ENCODE results near the gene VWA2. TPM values are rescaled to one million over a fixed set of nuclear protein-coding genes. Genes with fewer than 3 reads are reported as not detected.

VWA2 gene
- total RNA-seq, 1 experiment from 2014 or later, result not detected

DNA sequence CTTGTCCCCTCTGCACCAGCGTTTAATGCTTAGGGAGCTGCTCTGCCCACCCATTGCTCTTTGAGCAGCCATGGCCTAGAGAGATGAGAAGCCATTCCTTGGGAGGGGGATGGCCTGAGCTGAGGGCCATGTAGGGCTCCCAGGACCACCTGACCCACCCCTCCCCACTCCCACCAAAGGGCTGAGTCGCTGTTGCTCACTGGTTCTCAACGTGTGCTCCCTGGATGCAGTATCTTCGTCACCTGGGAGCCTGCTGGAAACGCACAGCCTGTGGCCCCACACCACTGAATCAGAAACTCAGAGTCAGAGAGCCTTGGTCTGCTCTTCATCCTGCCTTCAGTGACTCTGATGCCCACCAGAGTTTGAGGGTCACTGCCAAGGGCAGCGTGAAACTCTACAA, 37.0 kb downstream of the VWA2 start:
- intact Hi-C loops (cut with micrococcal nuclease), result no loop called here
- no peak for DNase-seq (ENCODE audit: unreplicated experiment)
- Mint-ChIP-seq H3K9me3 (ENCODE audit: unreplicated experiment) (no peaks in the 10 kb centered on the region), H3K36me3 (ENCODE audit: insufficient read depth, unreplicated experiment) (no peaks in the 10 kb centered on the region), H3K4me3 (ENCODE audit: unreplicated experiment) (no peak overlapping the region), H3K27me3 (ENCODE audit: insufficient read depth, unreplicated experiment) (no peaks in the 10 kb centered on the region), H3K27ac (ENCODE audit: low read depth, unreplicated experiment) (no peak overlapping the region), H3K4me1 (ENCODE audit: insufficient read depth, unreplicated experiment) (peaks cover 15% of the 10 kb centered on the region)
- no TSS peak for BruUV-seq (replicated peaks)
- CTCF ChIA-PET, result no interaction called here
- TF ChIP-seq CTCF (IDR thresholded peaks at IDR 0.05; ENCODE audit: unreplicated experiment), result no peak
- POLR2A ChIA-PET, result interaction anchor here (0.6 kb wide), 1 partner anchor 1665 kb away, joined by 3 read pairs; no protein-coding TSS in a partner anchor

- no TSS peak for BruUV-seq (replicated peaks)
- no peak for DNase-seq (ENCODE audit: unreplicated experiment)
- POLR2A ChIA-PET, result interaction anchor here (0.6 kb wide), 1 partner anchor 1666 kb away, joined by 3 read pairs; no protein-coding TSS in a partner anchor
- no peaks in the 10 kb centered on the region for H3K9me3 Mint-ChIP-seq (ENCODE audit: unreplicated experiment)
- H3K4me1 Mint-ChIP-seq (ENCODE audit: insufficient read depth, unreplicated experiment), result peaks cover 9% of the 10 kb centered on the region
- CTCF ChIA-PET, result no interaction called here
- H3K27ac Mint-ChIP-seq (ENCODE audit: low read depth, unreplicated experiment), result no peak overlapping the region
- intact Hi-C loops (cut with micrococcal nuclease), result no loop called here
- H3K4me3 Mint-ChIP-seq (ENCODE audit: unreplicated experiment), result no peak overlapping the region
- H3K27me3 Mint-ChIP-seq (ENCODE audit: insufficient read depth, unreplicated experiment), result no peaks in the 10 kb centered on the region
- TF ChIP-seq CTCF (IDR thresholded peaks at IDR 0.05; ENCODE audit: unreplicated experiment), result no peak
- H3K36me3 Mint-ChIP-seq (ENCODE audit: insufficient read depth, unreplicated experiment), result no peaks in the 10 kb centered on the region
Observed at GRCh38 chr10:114276671-114277070, 37.6 kb downstream of the VWA2 start.

- H3K27ac Mint-ChIP-seq (ENCODE audit: low read depth, unreplicated experiment), result no peak overlapping the region
- H3K4me1 Mint-ChIP-seq (ENCODE audit: insufficient read depth, unreplicated experiment), result no peaks in the 10 kb centered on the region
- H3K9me3 Mint-ChIP-seq (ENCODE audit: unreplicated experiment), result no peaks in the 10 kb centered on the region
- intact Hi-C loops (cut with micrococcal nuclease), result no loop called here
- CTCF ChIA-PET, result interaction anchor here (0.8 kb wide), 1 partner anchor 12 kb away, joined by 4 read pairs; no protein-coding TSS in a partner anchor
- POLR2A ChIA-PET, result no interaction called here
- DNase-seq (ENCODE audit: unreplicated experiment), result no peak
- no peaks in the 10 kb centered on the region for H3K27me3 Mint-ChIP-seq (ENCODE audit: insufficient read depth, unreplicated experiment)
- no peak for TF ChIP-seq CTCF (IDR thresholded peaks at IDR 0.05; ENCODE audit: unreplicated experiment)
- H3K4me3 Mint-ChIP-seq (ENCODE audit: unreplicated experiment), result no peak overlapping the region
- no peaks in the 10 kb centered on the region for H3K36me3 Mint-ChIP-seq (ENCODE audit: insufficient read depth, unreplicated experiment)
- BruUV-seq (replicated peaks), result no TSS peak
Observed at GRCh38 chr10:114278140-114278883, 39.3 kb downstream of the VWA2 start.

- H3K4me1 Mint-ChIP-seq (ENCODE audit: insufficient read depth, unreplicated experiment), result no peaks in the 10 kb centered on the region
- ChIA-PET POLR2A (no interaction called here), CTCF (no interaction called here)
- no peaks in the 10 kb centered on the region for H3K9me3 Mint-ChIP-seq (ENCODE audit: unreplicated experiment)
- H3K4me3 Mint-ChIP-seq (ENCODE audit: unreplicated experiment), result no peak overlapping the region
- H3K36me3 Mint-ChIP-seq (ENCODE audit: insufficient read depth, unreplicated experiment), result no peaks in the 10 kb centered on the region
- no peak for DNase-seq (ENCODE audit: unreplicated experiment)
- intact Hi-C loops (cut with micrococcal nuclease), result no loop called here
- no peak overlapping the region for H3K27ac Mint-ChIP-seq (ENCODE audit: low read depth, unreplicated experiment)
- TF ChIP-seq CTCF (IDR thresholded peaks at IDR 0.05; ENCODE audit: unreplicated experiment), result no peak
- no peaks in the 10 kb centered on the region for H3K27me3 Mint-ChIP-seq (ENCODE audit: insufficient read depth, unreplicated experiment)
- no TSS peak for BruUV-seq (replicated peaks)
Observed at GRCh38 chr10:114278884-114279191, 39.8 kb downstream of the VWA2 start.
